Skeletal muscle satellite cell (primary cell): ENCODE results near the gene NPHP4.

ENCODE experiments used
- H3K27me3 ChIP-seq: 2 replicates; pipeline ENCODE4 v1.7.0; 2013; ENCODE audit warnings: low read length; ENCODE audit not compliant: control insufficient read depth, insufficient read depth
- H3K36me3 ChIP-seq: 2 replicates; pipeline ENCODE4 v1.7.0; 2013; ENCODE audit warnings: mild to moderate bottlenecking, control low read depth, low read length; ENCODE audit not compliant: insufficient read depth
- H3K4me1 ChIP-seq: 2 replicates; pipeline ENCODE4 v1.7.0; 2013; ENCODE audit warnings: low read length; ENCODE audit not compliant: control insufficient read depth, insufficient read depth
- H3K4me2 ChIP-seq: 2 replicates; pipeline ENCODE4 v1.7.0; 2013; ENCODE audit warnings: mild to moderate bottlenecking, low read length
- H3K4me3 ChIP-seq: 2 replicates; pipeline ENCODE4 v1.7.0; 2013; ENCODE audit warnings: low read length
- H3K9ac ChIP-seq: 2 replicates; pipeline ENCODE4 v1.7.0; 2013; ENCODE audit warnings: mild to moderate bottlenecking, low read depth, low read length, moderate library complexity
- H3K9me3 ChIP-seq: replicated peaks from 2 replicates; pipeline ENCODE4 v1.7.0; 2013; ENCODE audit warnings: mild to moderate bottlenecking, control low read depth, low read length

The NPHP4 gene

GRCh38 chr1:5877683-5878530 lies 114.3 kb downstream of the NPHP4 start:
- Histone ChIP-seq H3K36me3 (peaks cover 5% of the 10 kb centered on the region), H3K27me3 (no peaks in the 10 kb centered on the region), H3K4me2 (no peak overlapping the region), H3K4me3 (no peak overlapping the region), H3K9ac (no peak overlapping the region), H3K9me3 (no peaks in the 10 kb centered on the region), H3K4me1 (no peaks in the 10 kb centered on the region)

DNA sequence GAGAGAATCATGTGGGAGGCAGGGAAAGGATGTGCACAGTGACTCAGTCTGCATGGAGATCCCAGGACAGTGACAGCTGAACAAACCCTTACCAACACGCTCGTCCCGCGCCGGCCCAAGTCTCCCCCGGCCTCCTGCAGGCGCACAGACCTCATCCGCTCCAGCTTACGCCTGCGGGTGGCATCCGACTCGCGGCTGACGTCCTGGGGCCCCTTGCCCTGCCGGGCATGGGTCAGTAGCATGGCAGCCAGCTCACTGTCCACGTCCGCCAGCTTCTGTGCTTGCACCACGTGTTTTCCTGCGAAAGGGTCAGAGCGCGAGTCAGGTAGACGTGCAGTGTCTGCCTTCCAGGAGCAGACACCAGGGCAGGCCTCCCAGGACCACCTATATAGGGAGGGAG lies 115.2 kb downstream of the NPHP4 start:
- Histone ChIP-seq H3K9ac (no peak overlapping the region), H3K4me3 (no peak overlapping the region), H3K27me3 (no peaks in the 10 kb centered on the region), H3K9me3 (no peaks in the 10 kb centered on the region), H3K4me2 (no peak overlapping the region), H3K4me1 (no peaks in the 10 kb centered on the region), H3K36me3 (peaks cover 5% of the 10 kb centered on the region)

GRCh38 chr1:5876094-5876650 lies 116.1 kb downstream of the NPHP4 start:
- Histone ChIP-seq H3K36me3 (peaks cover 5% of the 10 kb centered on the region), H3K4me3 (no peak overlapping the region), H3K4me2 (no peak overlapping the region), H3K4me1 (no peaks in the 10 kb centered on the region), H3K9ac (no peak overlapping the region), H3K9me3 (no peaks in the 10 kb centered on the region), H3K27me3 (no peaks in the 10 kb centered on the region)

GRCh38 chr1:5875345-5875910 lies 116.8 kb downstream of the NPHP4 start:
- peaks cover 3% of the 10 kb centered on the region for H3K36me3 ChIP-seq
- no peaks in the 10 kb centered on the region for H3K9me3 ChIP-seq
- no peak overlapping the region for H3K4me3 ChIP-seq
- H3K27me3 ChIP-seq: no peaks in the 10 kb centered on the region
- no peaks in the 10 kb centered on the region for H3K4me1 ChIP-seq
- H3K9ac ChIP-seq: no peak overlapping the region
- no peak overlapping the region for H3K4me2 ChIP-seq

- no peak overlapping the region for H3K4me2 ChIP-seq
- H3K4me1 ChIP-seq: no peaks in the 10 kb centered on the region
- no peaks in the 10 kb centered on the region for H3K36me3 ChIP-seq
- no peaks in the 10 kb centered on the region for H3K27me3 ChIP-seq
- H3K4me3 ChIP-seq: no peak overlapping the region
- H3K9me3 ChIP-seq: no peaks in the 10 kb centered on the region
- H3K9ac ChIP-seq: no peak overlapping the region
Measured at GRCh38 chr1:5874416-5875110, 117.7 kb downstream of the NPHP4 start.

GRCh38 chr1:5873556-5873955 lies 118.7 kb downstream of the NPHP4 start:
- H3K36me3 ChIP-seq: no peaks in the 10 kb centered on the region
- H3K4me3 ChIP-seq: no peak overlapping the region
- no peak overlapping the region for H3K4me2 ChIP-seq
- H3K9ac ChIP-seq: no peak overlapping the region
- H3K27me3 ChIP-seq: no peaks in the 10 kb centered on the region
- H3K4me1 ChIP-seq: no peaks in the 10 kb centered on the region
- H3K9me3 ChIP-seq: no peaks in the 10 kb centered on the region

DNA sequence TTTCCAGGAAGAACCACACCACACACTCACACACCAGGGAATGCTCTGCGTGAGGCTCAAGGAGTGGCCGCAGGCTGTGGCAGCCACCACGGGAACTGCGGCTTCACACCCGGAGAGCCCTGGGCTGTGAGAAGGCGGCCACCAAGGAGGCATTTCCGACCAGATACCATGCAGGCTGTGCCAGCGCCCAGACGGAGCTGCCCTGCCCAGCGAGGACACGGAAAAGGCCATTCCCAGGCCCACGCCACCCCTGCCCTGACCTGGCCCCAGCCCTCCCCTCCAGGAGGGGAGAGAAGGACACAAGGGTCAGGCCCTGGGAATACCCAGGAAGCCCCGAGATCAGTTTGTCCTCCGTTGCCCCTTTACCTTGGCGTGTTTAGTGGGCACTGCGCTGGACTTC lies 119.3 kb downstream of the NPHP4 start:
- Histone ChIP-seq H3K4me2 (no peak overlapping the region), H3K27me3 (no peaks in the 10 kb centered on the region), H3K4me3 (no peak overlapping the region), H3K36me3 (no peaks in the 10 kb centered on the region), H3K9ac (no peak overlapping the region), H3K4me1 (no peaks in the 10 kb centered on the region), H3K9me3 (no peaks in the 10 kb centered on the region)

DNA sequence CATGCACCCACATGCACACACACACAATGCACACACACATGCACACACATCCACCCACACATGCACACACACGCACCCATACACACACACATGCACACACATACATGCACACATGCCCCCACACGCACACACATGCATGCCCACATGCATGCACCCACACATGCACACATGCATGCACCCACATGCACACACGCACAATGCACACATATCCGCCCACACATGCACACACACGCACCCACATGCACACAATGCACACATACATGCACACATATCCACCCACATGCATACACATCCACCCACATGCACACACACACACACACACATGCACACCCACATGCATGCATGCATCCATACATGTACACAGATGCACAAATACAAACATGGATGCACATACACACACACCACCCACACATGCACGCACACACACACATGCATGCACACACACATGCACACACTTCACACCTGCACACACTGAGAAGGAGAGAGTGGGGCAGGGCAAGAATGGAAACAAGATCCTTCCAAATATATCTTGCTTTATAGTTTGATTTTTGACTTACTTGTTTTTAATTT lies 123.2 kb downstream of the NPHP4 start:
- no peaks in the 10 kb centered on the region for H3K27me3 ChIP-seq
- no peak overlapping the region for H3K4me3 ChIP-seq
- H3K4me2 ChIP-seq: no peak overlapping the region
- no peaks in the 10 kb centered on the region for H3K9me3 ChIP-seq
- no peaks in the 10 kb centered on the region for H3K4me1 ChIP-seq
- no peaks in the 10 kb centered on the region for H3K36me3 ChIP-seq
- no peak overlapping the region for H3K9ac ChIP-seq

DNA sequence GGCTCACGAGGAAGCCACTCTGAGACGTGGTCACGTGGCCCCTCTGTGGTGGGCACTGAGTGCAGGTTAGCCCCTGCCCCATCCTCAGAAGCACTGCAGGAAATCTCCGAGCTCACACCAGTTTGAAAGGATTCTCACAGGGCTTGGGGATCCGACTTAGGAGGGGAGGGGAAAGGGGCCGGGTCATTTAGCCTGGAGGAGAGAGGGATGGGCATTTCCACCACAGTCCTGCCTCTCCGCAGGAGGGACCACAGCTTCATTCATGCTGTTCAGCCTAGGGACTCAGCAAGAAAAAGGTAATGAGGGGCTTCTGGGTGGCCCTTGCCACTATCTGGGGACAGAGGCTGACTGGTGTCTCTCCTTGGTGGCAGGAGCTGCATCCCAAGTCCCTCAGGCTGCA lies 126.5 kb downstream of the NPHP4 start:
- no peak overlapping the region for H3K9ac ChIP-seq
- H3K4me3 ChIP-seq: no peak overlapping the region
- no peaks in the 10 kb centered on the region for H3K27me3 ChIP-seq
- no peaks in the 10 kb centered on the region for H3K4me1 ChIP-seq
- H3K4me2 ChIP-seq: no peak overlapping the region
- peaks cover 4% of the 10 kb centered on the region for H3K36me3 ChIP-seq
- H3K9me3 ChIP-seq: no peaks in the 10 kb centered on the region

- Histone ChIP-seq H3K4me2 (no peak overlapping the region), H3K4me1 (no peaks in the 10 kb centered on the region), H3K27me3 (no peaks in the 10 kb centered on the region), H3K4me3 (no peak overlapping the region), H3K9me3 (no peaks in the 10 kb centered on the region), H3K36me3 (peaks cover 4% of the 10 kb centered on the region), H3K9ac (no peak overlapping the region)
Measured at GRCh38 chr1:5865056-5865455, 127.2 kb downstream of the NPHP4 start.

DNA sequence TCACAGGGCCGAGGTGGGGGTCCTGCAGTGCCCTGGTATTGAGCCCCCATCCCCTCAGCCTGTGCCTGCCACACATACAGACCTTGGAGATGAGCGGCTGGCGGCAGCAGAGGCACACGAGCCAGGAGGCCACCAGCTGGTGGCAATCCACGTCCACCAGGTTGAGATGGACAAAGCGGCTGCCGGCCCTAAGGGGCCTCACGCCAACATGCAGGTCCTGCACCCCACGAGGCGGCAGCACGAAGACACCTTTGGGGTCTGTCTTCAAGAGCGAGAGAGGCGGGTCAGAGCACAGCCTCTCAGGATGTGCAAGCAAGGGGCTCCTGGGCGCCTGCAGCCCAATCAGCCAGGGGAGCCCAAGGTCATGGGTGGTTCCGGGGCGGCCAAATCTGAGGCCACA lies 128.0 kb downstream of the NPHP4 start:
- H3K27me3 ChIP-seq: no peaks in the 10 kb centered on the region
- H3K4me1 ChIP-seq: no peaks in the 10 kb centered on the region
- no peak overlapping the region for H3K4me3 ChIP-seq
- peaks cover 4% of the 10 kb centered on the region for H3K36me3 ChIP-seq
- no peak overlapping the region for H3K4me2 ChIP-seq
- no peak overlapping the region for H3K9ac ChIP-seq
- H3K9me3 ChIP-seq: no peaks in the 10 kb centered on the region
